ENCODE data around the gene ATP6V1F.

The ATP6V1F gene

DNA sequence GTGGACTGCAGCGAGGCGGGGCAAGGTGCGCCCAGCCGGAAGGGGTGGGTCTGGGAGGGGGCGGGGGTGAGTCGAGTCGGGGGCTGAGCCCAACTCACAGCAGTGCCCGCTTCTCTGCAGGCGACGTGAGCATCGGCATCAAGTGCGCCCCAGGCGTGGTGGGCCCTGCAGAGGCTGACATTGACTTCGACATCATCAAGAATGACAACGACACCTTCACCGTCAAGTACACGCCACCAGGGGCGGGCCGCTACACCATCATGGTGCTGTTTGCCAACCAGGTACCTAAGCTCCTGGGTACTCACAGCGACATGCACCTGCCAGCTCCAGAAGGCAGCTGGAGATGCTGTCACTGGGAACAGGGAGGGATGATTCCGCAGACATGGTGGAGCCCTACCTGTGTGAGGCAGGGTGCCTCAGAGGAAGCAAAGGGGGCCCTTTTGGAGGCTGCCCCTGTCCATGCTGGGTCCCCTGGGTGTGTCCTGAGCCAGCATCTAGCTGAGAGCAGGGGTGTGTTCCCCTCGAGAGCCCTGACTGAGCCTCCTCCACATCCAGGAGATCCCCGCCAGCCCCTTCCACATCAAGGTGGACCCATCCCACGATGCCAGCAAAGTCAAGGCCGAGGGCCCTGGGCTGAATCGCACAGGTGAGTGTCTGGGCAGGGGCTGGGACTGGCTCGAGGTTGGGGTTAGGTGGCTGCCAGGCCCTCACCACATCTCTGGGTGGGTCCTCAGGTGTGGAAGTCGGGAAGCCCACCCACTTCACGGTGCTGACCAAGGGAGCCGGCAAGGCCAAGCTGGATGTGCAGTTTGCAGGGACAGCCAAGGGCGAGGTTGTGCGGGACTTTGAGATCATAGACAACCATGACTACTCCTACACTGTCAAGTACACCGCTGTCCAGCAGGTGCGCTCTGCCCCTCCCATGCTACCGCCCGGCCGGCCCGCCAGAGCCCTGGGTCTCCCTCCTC lies 19.7 kb upstream of the ATP6V1F start:
- Histone ChIP-seq H3K4me1 (ENCODE audit: control insufficient read depth, insufficient read depth, low read length, poor library complexity, severe bottlenecking) (no peaks in the 10 kb centered on the region), H3K36me3 (ENCODE audit: control insufficient read depth, insufficient read depth, low read length) (peaks cover 99% of the 10 kb centered on the region), H3K9me3 (ENCODE audit: control insufficient read depth, low read length) (no peaks in the 10 kb centered on the region), H3K4me3 (ENCODE audit: extremely low read depth, insufficient read depth, low read length, poor library complexity, severe bottlenecking) (no peak overlapping the region), H3K27ac (ENCODE audit: low read depth, low read length, severe bottlenecking) (no peak overlapping the region)
- 96 to 98% methylated on average over 32 to 34 of the region's 38 CpGs for WGBS, 2 experiments (ENCODE audit: insufficient coverage in 2 of 2)

DNA sequence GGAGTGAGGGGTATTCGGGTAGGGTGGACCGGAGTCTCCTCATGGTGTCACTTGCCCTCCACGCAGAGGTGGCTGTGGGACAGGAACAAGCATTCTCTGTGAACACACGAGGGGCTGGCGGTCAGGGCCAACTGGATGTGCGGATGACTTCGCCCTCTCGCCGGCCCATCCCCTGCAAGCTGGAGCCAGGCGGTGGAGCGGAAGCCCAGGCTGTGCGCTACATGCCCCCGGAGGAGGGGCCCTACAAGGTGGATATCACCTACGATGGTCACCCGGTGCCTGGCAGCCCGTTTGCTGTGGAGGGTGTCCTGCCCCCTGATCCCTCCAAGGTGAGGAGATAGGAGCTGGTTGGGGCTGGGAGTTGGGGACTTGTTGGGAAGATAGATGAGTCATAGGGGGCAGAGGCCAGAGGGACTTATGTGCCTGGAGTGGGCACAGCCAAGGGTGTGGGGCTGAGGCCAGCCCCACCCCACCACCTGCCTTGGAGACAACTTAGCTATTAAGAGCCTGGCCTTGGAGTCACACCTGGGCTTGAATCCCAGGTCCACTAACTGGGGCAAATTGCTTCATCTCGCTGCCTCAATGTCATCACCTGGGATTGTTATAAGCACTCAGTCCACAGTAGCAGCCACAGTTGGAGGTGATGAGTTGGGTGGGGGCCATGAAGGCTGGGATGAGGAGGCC lies 18.6 kb upstream of the ATP6V1F start:
- Histone ChIP-seq H3K4me3 (ENCODE audit: extremely low read depth, insufficient read depth, low read length, poor library complexity, severe bottlenecking) (no peak overlapping the region), H3K9me3 (ENCODE audit: control insufficient read depth, low read length) (no peaks in the 10 kb centered on the region), H3K27ac (ENCODE audit: low read depth, low read length, severe bottlenecking) (no peak overlapping the region), H3K4me1 (ENCODE audit: control insufficient read depth, insufficient read depth, low read length, poor library complexity, severe bottlenecking) (no peaks in the 10 kb centered on the region), H3K36me3 (ENCODE audit: control insufficient read depth, insufficient read depth, low read length) (peaks cover 99% of the 10 kb centered on the region)
- WGBS, 2 experiments (ENCODE audit: insufficient coverage in 2 of 2): 97 to 98% methylated on average over 12 to 16 of the region's 17 CpGs

DNA sequence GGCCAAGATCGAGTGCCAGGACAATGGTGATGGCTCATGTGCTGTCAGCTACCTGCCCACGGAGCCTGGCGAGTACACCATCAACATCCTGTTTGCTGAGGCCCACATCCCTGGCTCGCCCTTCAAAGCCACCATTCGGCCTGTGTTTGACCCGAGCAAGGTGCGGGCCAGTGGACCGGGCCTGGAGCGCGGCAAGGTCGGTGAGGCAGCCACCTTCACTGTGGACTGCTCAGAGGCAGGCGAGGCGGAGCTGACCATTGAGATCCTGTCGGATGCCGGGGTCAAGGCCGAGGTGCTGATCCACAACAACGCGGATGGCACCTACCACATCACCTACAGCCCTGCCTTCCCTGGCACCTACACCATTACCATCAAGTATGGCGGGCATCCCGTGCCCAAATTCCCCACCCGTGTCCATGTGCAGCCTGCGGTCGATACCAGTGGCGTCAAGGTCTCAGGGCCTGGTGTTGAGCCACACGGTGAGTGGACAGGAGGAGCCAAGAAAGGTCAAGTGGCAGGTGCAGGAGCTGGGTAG lies 17.8 kb upstream of the ATP6V1F start:
- H3K36me3 ChIP-seq (ENCODE audit: control insufficient read depth, insufficient read depth, low read length): peaks cover 99% of the 10 kb centered on the region
- H3K4me1 ChIP-seq (ENCODE audit: control insufficient read depth, insufficient read depth, low read length, poor library complexity, severe bottlenecking): no peaks in the 10 kb centered on the region
- H3K4me3 ChIP-seq (ENCODE audit: extremely low read depth, insufficient read depth, low read length, poor library complexity, severe bottlenecking): no peak overlapping the region
- no peak overlapping the region for H3K27ac ChIP-seq (ENCODE audit: low read depth, low read length, severe bottlenecking)
- WGBS, 2 experiments (ENCODE audit: insufficient coverage in 2 of 2): 96 to 98% methylated on average over 24 to 25 of the region's 25 CpGs
- no peaks in the 10 kb centered on the region for H3K9me3 ChIP-seq (ENCODE audit: control insufficient read depth, low read length)

DNA sequence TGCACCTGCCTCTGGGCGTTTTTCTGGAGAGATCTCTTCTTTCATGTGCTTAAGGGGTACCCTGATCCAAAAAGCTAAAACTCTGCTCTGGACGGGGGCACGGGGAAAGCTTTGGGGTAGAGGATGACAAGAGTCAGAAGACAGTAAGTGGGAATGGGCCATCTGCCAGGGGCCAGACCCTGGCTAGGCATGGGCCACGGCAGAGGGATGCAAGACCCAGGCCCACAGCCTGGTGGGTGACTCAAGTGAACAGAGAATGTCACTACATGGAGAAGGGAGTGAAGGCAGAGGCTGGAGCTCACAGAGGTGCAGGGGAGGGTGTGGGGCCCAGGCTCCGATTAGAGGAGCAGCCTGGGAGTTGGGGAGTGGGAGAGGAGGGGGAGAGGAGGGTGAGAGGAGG lies 17.2 kb upstream of the ATP6V1F start:
- H3K27ac ChIP-seq (ENCODE audit: low read depth, low read length, severe bottlenecking): no peak overlapping the region
- no peak overlapping the region for H3K4me3 ChIP-seq (ENCODE audit: extremely low read depth, insufficient read depth, low read length, poor library complexity, severe bottlenecking)
- WGBS, 2 experiments (ENCODE audit: insufficient coverage in 2 of 2): 94 to 95% methylated on average over 5 of the region's 5 CpGs
- H3K4me1 ChIP-seq (ENCODE audit: control insufficient read depth, insufficient read depth, low read length, poor library complexity, severe bottlenecking): no peaks in the 10 kb centered on the region
- peaks cover 99% of the 10 kb centered on the region for H3K36me3 ChIP-seq (ENCODE audit: control insufficient read depth, insufficient read depth, low read length)
- no peaks in the 10 kb centered on the region for H3K9me3 ChIP-seq (ENCODE audit: control insufficient read depth, low read length)

DNA sequence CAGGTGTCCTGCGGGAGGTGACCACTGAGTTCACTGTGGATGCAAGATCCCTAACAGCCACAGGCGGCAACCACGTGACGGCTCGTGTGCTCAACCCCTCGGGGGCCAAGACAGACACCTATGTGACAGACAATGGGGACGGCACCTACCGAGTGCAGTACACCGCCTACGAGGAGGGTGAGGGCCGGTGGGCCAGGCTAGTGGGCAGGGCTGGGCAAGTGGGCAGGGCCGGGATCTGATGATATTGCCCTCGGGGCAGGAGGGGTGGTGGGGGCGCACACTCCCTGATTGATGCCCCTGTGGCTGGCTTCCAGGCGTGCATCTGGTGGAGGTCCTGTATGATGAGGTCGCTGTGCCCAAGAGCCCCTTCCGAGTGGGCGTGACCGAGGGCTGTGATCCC lies 16.7 kb upstream of the ATP6V1F start:
- Histone ChIP-seq H3K4me3 (ENCODE audit: extremely low read depth, insufficient read depth, low read length, poor library complexity, severe bottlenecking) (no peak overlapping the region), H3K27ac (ENCODE audit: low read depth, low read length, severe bottlenecking) (no peak overlapping the region), H3K36me3 (ENCODE audit: control insufficient read depth, insufficient read depth, low read length) (peaks cover 99% of the 10 kb centered on the region), H3K4me1 (ENCODE audit: control insufficient read depth, insufficient read depth, low read length, poor library complexity, severe bottlenecking) (no peaks in the 10 kb centered on the region), H3K9me3 (ENCODE audit: control insufficient read depth, low read length) (no peaks in the 10 kb centered on the region)
- 97 to 98% methylated on average over 19 of the region's 19 CpGs for WGBS, 2 experiments (ENCODE audit: insufficient coverage in 2 of 2)

DNA sequence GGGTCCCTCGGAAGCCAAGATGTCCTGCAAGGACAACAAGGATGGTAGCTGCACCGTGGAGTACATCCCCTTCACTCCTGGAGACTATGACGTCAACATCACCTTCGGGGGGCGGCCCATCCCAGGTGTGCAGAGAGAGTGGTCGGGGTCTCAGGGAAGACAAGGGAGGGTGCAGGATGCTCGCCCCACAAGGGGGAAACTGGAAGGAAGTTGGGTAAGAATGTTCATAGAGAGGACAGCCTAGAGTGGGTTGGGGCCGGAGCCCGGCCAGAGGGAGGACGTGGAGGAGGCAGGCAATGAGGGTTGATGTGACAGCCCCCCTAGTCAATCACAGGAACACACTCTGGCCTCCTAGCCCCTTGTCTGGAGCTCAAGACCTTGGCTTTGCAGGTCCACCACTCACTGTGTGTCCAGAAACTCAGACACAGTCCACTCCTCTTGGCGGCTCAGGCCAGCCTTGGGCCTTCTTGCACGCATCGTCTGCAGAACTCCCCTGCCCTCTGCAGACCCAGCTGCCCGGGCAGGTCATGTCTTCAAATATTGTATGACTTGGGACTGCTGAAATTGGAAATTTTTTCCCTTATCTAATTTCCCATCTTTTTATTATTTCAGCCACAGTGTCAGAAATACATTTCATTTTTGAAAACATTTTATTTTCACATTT lies 15.7 kb upstream of the ATP6V1F start:
- no peak overlapping the region for H3K4me3 ChIP-seq (ENCODE audit: extremely low read depth, insufficient read depth, low read length, poor library complexity, severe bottlenecking)
- H3K27ac ChIP-seq (ENCODE audit: low read depth, low read length, severe bottlenecking): no peak overlapping the region
- 89 to 100% methylated on average over 7 of the region's 14 CpGs for WGBS, 2 experiments (ENCODE audit: insufficient coverage in 2 of 2)
- H3K4me1 ChIP-seq (ENCODE audit: control insufficient read depth, insufficient read depth, low read length, poor library complexity, severe bottlenecking): no peaks in the 10 kb centered on the region
- peaks cover 99% of the 10 kb centered on the region for H3K36me3 ChIP-seq (ENCODE audit: control insufficient read depth, insufficient read depth, low read length)
- no peaks in the 10 kb centered on the region for H3K9me3 ChIP-seq (ENCODE audit: control insufficient read depth, low read length)

- WGBS, 2 experiments (ENCODE audit: insufficient coverage in 2 of 2): 96 to 98% methylated on average over 13 to 15 of the region's 17 CpGs
- no peak overlapping the region for H3K27ac ChIP-seq (ENCODE audit: low read depth, low read length, severe bottlenecking)
- H3K4me1 ChIP-seq (ENCODE audit: control insufficient read depth, insufficient read depth, low read length, poor library complexity, severe bottlenecking): no peaks in the 10 kb centered on the region
- H3K4me3 ChIP-seq (ENCODE audit: extremely low read depth, insufficient read depth, low read length, poor library complexity, severe bottlenecking): no peak overlapping the region
- H3K9me3 ChIP-seq (ENCODE audit: control insufficient read depth, low read length): no peaks in the 10 kb centered on the region
- H3K36me3 ChIP-seq (ENCODE audit: control insufficient read depth, insufficient read depth, low read length): peaks cover 99% of the 10 kb centered on the region
Observed at GRCh38 chr7:128847721-128848211, 14.9 kb upstream of the ATP6V1F start.

DNA sequence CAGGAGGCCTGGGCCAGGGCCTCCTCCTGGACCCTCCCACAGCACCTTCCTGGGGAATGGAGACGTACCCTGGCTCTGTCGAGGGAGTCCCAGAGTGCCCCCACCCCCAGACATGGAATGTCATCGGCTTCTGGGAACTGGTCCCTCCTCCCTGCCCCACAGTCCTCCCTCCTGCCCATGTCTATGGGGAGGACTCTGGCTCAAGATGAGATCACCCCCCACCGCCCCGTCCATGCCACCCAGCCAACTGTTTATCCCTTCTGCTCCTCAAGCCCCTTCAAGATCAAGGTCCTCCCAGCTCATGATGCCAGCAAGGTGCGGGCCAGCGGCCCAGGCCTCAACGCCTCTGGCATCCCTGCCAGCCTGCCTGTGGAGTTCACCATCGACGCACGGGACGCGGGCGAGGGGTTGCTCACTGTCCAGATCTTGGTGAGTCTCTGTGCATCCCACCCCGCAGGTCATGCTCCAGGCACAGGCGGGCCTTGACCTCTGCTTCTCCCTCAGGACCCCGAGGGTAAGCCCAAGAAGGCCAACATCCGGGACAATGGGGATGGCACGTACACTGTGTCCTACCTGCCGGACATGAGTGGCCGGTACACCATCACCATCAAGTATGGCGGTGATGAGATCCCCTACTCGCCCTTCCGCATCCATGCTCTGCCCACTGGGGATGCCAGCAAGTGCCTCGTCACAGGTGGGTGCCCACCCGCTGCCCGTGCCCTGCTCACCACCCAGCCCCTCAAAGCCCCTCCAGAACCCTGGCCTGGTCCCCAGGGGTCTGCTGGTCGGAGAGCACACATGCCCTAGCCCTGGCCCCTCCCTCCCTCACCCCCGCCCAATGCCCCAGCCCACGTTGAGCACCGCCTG lies 14.1 kb upstream of the ATP6V1F start:
- WGBS, 2 experiments (ENCODE audit: insufficient coverage in 2 of 2): 96 to 97% methylated on average over 22 to 26 of the region's 31 CpGs
- no peak overlapping the region for H3K27ac ChIP-seq (ENCODE audit: low read depth, low read length, severe bottlenecking)
- H3K4me1 ChIP-seq (ENCODE audit: control insufficient read depth, insufficient read depth, low read length, poor library complexity, severe bottlenecking): no peaks in the 10 kb centered on the region
- no peak overlapping the region for H3K4me3 ChIP-seq (ENCODE audit: extremely low read depth, insufficient read depth, low read length, poor library complexity, severe bottlenecking)
- no peaks in the 10 kb centered on the region for H3K9me3 ChIP-seq (ENCODE audit: control insufficient read depth, low read length)
- peaks cover 99% of the 10 kb centered on the region for H3K36me3 ChIP-seq (ENCODE audit: control insufficient read depth, insufficient read depth, low read length)

DNA sequence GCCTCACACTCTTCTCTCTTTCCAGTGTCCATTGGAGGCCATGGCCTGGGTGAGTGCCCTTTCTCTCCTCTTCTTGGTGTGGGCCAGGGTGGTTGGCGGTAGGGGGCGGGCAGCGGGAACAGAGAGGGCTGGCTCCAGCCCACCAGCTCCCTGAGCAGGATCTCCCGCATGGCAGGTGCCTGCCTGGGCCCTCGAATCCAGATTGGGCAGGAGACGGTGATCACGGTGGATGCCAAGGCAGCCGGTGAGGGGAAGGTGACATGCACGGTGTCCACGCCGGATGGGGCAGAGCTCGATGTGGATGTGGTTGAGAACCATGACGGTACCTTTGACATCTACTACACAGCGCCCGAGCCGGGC lies 13.5 kb upstream of the ATP6V1F start:
- H3K4me1 ChIP-seq (ENCODE audit: control insufficient read depth, insufficient read depth, low read length, poor library complexity, severe bottlenecking): no peaks in the 10 kb centered on the region
- H3K4me3 ChIP-seq (ENCODE audit: extremely low read depth, insufficient read depth, low read length, poor library complexity, severe bottlenecking): no peak overlapping the region
- 95 to 98% methylated on average over 14 to 15 of the region's 16 CpGs for WGBS, 2 experiments (ENCODE audit: insufficient coverage in 2 of 2)
- no peak overlapping the region for H3K27ac ChIP-seq (ENCODE audit: low read depth, low read length, severe bottlenecking)
- no peaks in the 10 kb centered on the region for H3K9me3 ChIP-seq (ENCODE audit: control insufficient read depth, low read length)
- peaks cover 99% of the 10 kb centered on the region for H3K36me3 ChIP-seq (ENCODE audit: control insufficient read depth, insufficient read depth, low read length)

Data from mesodermal cell (in vitro differentiated cells).